Rectal smooth muscle tissue (tissue), 1 donor: ENCODE data around the gene NAV3.

ENCODE experiments used
- H3K27ac ChIP-seq: one replicate; pipeline ENCODE4 v1.7.0; 2013; ENCODE audit warnings: low read depth, low read length, inconsistent platforms
- H3K27me3 ChIP-seq: one replicate; pipeline ENCODE4 v1.7.0; 2013; ENCODE audit warnings: low read length; ENCODE audit not compliant: control insufficient read depth, insufficient read depth
- H3K36me3 ChIP-seq: one replicate; pipeline ENCODE4 v1.7.0; 2013; ENCODE audit warnings: low read length; ENCODE audit not compliant: control insufficient read depth, insufficient read depth
- H3K4me1 ChIP-seq: one replicate; pipeline ENCODE4 v1.7.0; 2013; ENCODE audit warnings: low read length; ENCODE audit not compliant: control insufficient read depth, insufficient read depth
- H3K4me3 ChIP-seq: one replicate; pipeline ENCODE4 v1.7.0; 2013; ENCODE audit warnings: low read length
- H3K9ac ChIP-seq: one replicate; pipeline ENCODE4 v1.7.0; 2013; ENCODE audit warnings: low read length

NAV3 gene

GRCh38 chr12:77830583-77831351 lies at the start of gene NAV3:
Gene NAV3 (plus strand): TSS chr12:77830894. CDS start chr12:77831462, 568 bp downstream.
- Histone ChIP-seq H3K27ac (no peak within 1 kb of the TSS), H3K9ac (no peak within 1 kb of the TSS), H3K36me3 (no peaks in the 10 kb centered on the region), H3K27me3 (no peaks in the 10 kb centered on the region), H3K4me3 (no peak within 1 kb of the TSS), H3K4me1 (peaks cover 2% of the 10 kb centered on the region)

GRCh38 chr12:77782034-77782433 lies 48.7 kb upstream of the NAV3 start:
- no peak overlapping the region for H3K27ac ChIP-seq
- H3K9ac ChIP-seq, result no peak overlapping the region
- no peaks in the 10 kb centered on the region for H3K27me3 ChIP-seq
- H3K36me3 ChIP-seq, result no peaks in the 10 kb centered on the region
- no peak overlapping the region for H3K4me3 ChIP-seq
- H3K4me1 ChIP-seq, result no peaks in the 10 kb centered on the region

GRCh38 chr12:77782766-77783165 lies 47.9 kb upstream of the NAV3 start:
- Histone ChIP-seq H3K36me3 (no peaks in the 10 kb centered on the region), H3K27me3 (no peaks in the 10 kb centered on the region), H3K27ac (no peak overlapping the region), H3K9ac (no peak overlapping the region), H3K4me3 (no peak overlapping the region), H3K4me1 (no peaks in the 10 kb centered on the region)

GRCh38 chr12:77785211-77785610 lies 45.5 kb upstream of the NAV3 start:
- no peaks in the 10 kb centered on the region for H3K27me3 ChIP-seq
- H3K4me3 ChIP-seq, result no peak overlapping the region
- H3K4me1 ChIP-seq, result no peaks in the 10 kb centered on the region
- H3K9ac ChIP-seq, result no peak overlapping the region
- no peak overlapping the region for H3K27ac ChIP-seq
- H3K36me3 ChIP-seq, result no peaks in the 10 kb centered on the region

GRCh38 chr12:77786675-77787074 lies 44.0 kb upstream of the NAV3 start:
- Histone ChIP-seq H3K9ac (no peak overlapping the region), H3K27me3 (no peaks in the 10 kb centered on the region), H3K4me1 (no peaks in the 10 kb centered on the region), H3K36me3 (no peaks in the 10 kb centered on the region), H3K27ac (no peak overlapping the region), H3K4me3 (no peak overlapping the region)

GRCh38 chr12:77788231-77789168 lies 42.2 kb upstream of the NAV3 start:
- Histone ChIP-seq H3K4me3 (no peak overlapping the region), H3K27ac (no peak overlapping the region), H3K27me3 (no peaks in the 10 kb centered on the region), H3K36me3 (no peaks in the 10 kb centered on the region), H3K4me1 (no peaks in the 10 kb centered on the region), H3K9ac (no peak overlapping the region)

- Histone ChIP-seq H3K4me3 (no peak overlapping the region), H3K27ac (no peak overlapping the region), H3K36me3 (no peaks in the 10 kb centered on the region), H3K27me3 (no peaks in the 10 kb centered on the region), H3K9ac (no peak overlapping the region), H3K4me1 (no peaks in the 10 kb centered on the region)
Observed at GRCh38 chr12:77795699-77796098, 35.0 kb upstream of the NAV3 start.

GRCh38 chr12:77796775-77797174 lies 33.9 kb upstream of the NAV3 start:
- H3K36me3 ChIP-seq, result no peaks in the 10 kb centered on the region
- no peak overlapping the region for H3K27ac ChIP-seq
- H3K4me1 ChIP-seq, result no peaks in the 10 kb centered on the region
- H3K9ac ChIP-seq, result no peak overlapping the region
- no peak overlapping the region for H3K4me3 ChIP-seq
- H3K27me3 ChIP-seq, result no peaks in the 10 kb centered on the region

GRCh38 chr12:77800501-77800900 lies 30.2 kb upstream of the NAV3 start:
- Histone ChIP-seq H3K27me3 (no peaks in the 10 kb centered on the region), H3K4me1 (no peaks in the 10 kb centered on the region), H3K4me3 (no peak overlapping the region), H3K27ac (no peak overlapping the region), H3K9ac (no peak overlapping the region), H3K36me3 (no peaks in the 10 kb centered on the region)

GRCh38 chr12:77808534-77808933 lies 22.2 kb upstream of the NAV3 start:
- Histone ChIP-seq H3K27ac (no peak overlapping the region), H3K36me3 (no peaks in the 10 kb centered on the region), H3K27me3 (no peaks in the 10 kb centered on the region), H3K9ac (no peak overlapping the region), H3K4me3 (no peak overlapping the region), H3K4me1 (no peaks in the 10 kb centered on the region)

GRCh38 chr12:77813558-77813957 lies 17.1 kb upstream of the NAV3 start:
- no peaks in the 10 kb centered on the region for H3K27me3 ChIP-seq
- no peaks in the 10 kb centered on the region for H3K4me1 ChIP-seq
- no peak overlapping the region for H3K27ac ChIP-seq
- no peaks in the 10 kb centered on the region for H3K36me3 ChIP-seq
- no peak overlapping the region for H3K4me3 ChIP-seq
- H3K9ac ChIP-seq, result no peak overlapping the region

- no peak overlapping the region for H3K4me3 ChIP-seq
- H3K27ac ChIP-seq, result no peak overlapping the region
- H3K4me1 ChIP-seq, result no peaks in the 10 kb centered on the region
- H3K36me3 ChIP-seq, result no peaks in the 10 kb centered on the region
- no peaks in the 10 kb centered on the region for H3K27me3 ChIP-seq
- no peak overlapping the region for H3K9ac ChIP-seq
Observed at GRCh38 chr12:77814386-77814785, 16.3 kb upstream of the NAV3 start.
